H1 (cell line): ENCODE data around the gene KLK12. TPM values are rescaled to one million over a fixed set of nuclear protein-coding genes. Genes with fewer than 3 reads are reported as not detected.

Experiments used
- CHD7 ChIP-seq: fragments of 300-600 bp; sonication (generic); IDR thresholded peaks from 2 replicates; pipeline ENCODE4 v1.7.1; 2012; ENCODE audit warnings: low read length, moderate library complexity, mild to moderate bottlenecking, inconsistent platforms; ENCODE audit not compliant: insufficient replicate concordance
- polyA plus RNA-seq, 7 experiments: library from polyadenylated mRNA; depleted of rRNA in 3 of 7; stranded (reverse) in 5 of 7; unstranded in 2 of 7; fragments of >200 nt in 5 of 7; fragments of 200-250 nt in 2 of 7; gene quantifications; 1 replicate in 5 of 7; 2 replicates in 1 of 7; 4 replicates in 1 of 7; pipeline versions ENCODE4 v1.2.1 to v1.2.3, GENCODE V29; 2011 to 2013; ENCODE audit warnings: missing spikeins in 2 of 7, mixed read lengths in 2 of 7
- total RNA-seq: library from RNA; stranded (reverse); fragmentation: NEBNext Ultra II Directional; extraction: Animal tissue kit (Norgen Biotek cat#: 25700); gene quantifications from 2 replicates; pipeline ENCODE4 v1.2.1, GENCODE V29; 2021

KLK12 gene
- total and polyA plus RNA-seq, 2 of the 8 experiments (the other 6 are each of a cell fraction or from before 2014, with no cell fraction given): 0.24 TPM; not detected in 1

GRCh38 chr19:51063664-51064063, 28.9 kb upstream of the KLK12 start (continued):
- TF ChIP-seq CHD7: no peak
